WI38 (cell line): ENCODE results near the gene ZNF616.

Experiments used
- H3K4me3 ChIP-seq: 2 replicates; pipeline ENCODE4 v1.5.1; 2011; ENCODE audit warnings: low read depth, mild to moderate bottlenecking, control low read depth, low read length
- CTCF ChIP-seq: IDR thresholded peaks from 2 replicates; pipeline ENCODE4 v1.5.1; 2012; ENCODE audit warnings: low read depth, mild to moderate bottlenecking, control low read depth, low read length

The ZNF616 gene

GRCh38 chr19:52170863-52171320, 31.2 kb upstream of the ZNF616 start:
- no peak for TF ChIP-seq CTCF
- peak overlapping the region; percentile 97 for H3K4me3 ChIP-seq

GRCh38 chr19:52170304-52170703, 30.6 kb upstream of the ZNF616 start:
- no peak for TF ChIP-seq CTCF
- peak overlapping the region; percentile 97 for H3K4me3 ChIP-seq

GRCh38 chr19:52155596-52156359, 16.0 kb upstream of the ZNF616 start:
- no peak for TF ChIP-seq CTCF
- H3K4me3 ChIP-seq, result no peak overlapping the region

- no peak overlapping the region for H3K4me3 ChIP-seq
- no peak for TF ChIP-seq CTCF
Measured at GRCh38 chr19:52148256-52148655, 8.5 kb upstream of the ZNF616 start.

- TF ChIP-seq CTCF, result no peak
- no peak overlapping the region for H3K4me3 ChIP-seq
Measured at GRCh38 chr19:52142001-52142595, 2.4 kb upstream of the ZNF616 start.

- no peak overlapping the region for H3K4me3 ChIP-seq
- TF ChIP-seq CTCF, result no peak
Measured at GRCh38 chr19:52141203-52141602, 1.5 kb upstream of the ZNF616 start.

GRCh38 chr19:52140032-52140710, 433 bp upstream of the ZNF616 start:
- TF ChIP-seq CTCF, result no peak
- peak overlapping the region; percentile 97 for H3K4me3 ChIP-seq
